Natural killer cell treated with Interleukin-12 subunit alpha and Interleukin-12 subunit beta and Interleukin-15 and Interleukin-18, amount 100 ng/mL, for 72 hours (primary cell): ENCODE data around the gene TAGAP. TPM values are rescaled to one million over a fixed set of nuclear protein-coding genes. Genes with fewer than 3 reads are reported as not detected.
"Not testable (repeated sequence)": the region's sequence is repeated elsewhere in the genome, so short reads cannot be mapped to it uniquely, and the experiment has no call there.

ENCODE experiments used
- ATAC-seq, 2 donors: fragments of 150-1000 bp; cut with Tn5 transposase in 1 of 2; sonication (Bioruptor Pico), chemical (Tn5 transposase) in 1 of 2; 2 replicates each; pipeline ENCODE4 v1.10.0; 2021
- DNase-seq: peaks from one replicate; pipeline ENCODE4 v3.0.0; 2022; ENCODE audit warnings: low spot score
- H3K27ac Mint-ChIP-seq, 2 donors: 1 replicate in 1 of 2; 2 replicates in 1 of 2; pipeline ENCODE4 v1.8.0; 2022; ENCODE audit warnings: mixed read lengths in 2 of 2, mild to moderate bottlenecking in 1 of 2, moderate library complexity in 1 of 2
- H3K27me3 Mint-ChIP-seq, 2 donors: 1 replicate in 1 of 2; 2 replicates in 1 of 2; pipeline ENCODE4 v1.8.0; 2022; ENCODE audit warnings: mixed read lengths in 2 of 2
- H3K36me3 Mint-ChIP-seq: one replicate; pipeline ENCODE4 v1.8.0; 2022; ENCODE audit warnings: mixed read lengths
- H3K4me1 Mint-ChIP-seq, 2 donors: 1 replicate in 1 of 2; 2 replicates in 1 of 2; pipeline ENCODE4 v1.8.0; 2022; ENCODE audit warnings: low read depth in 2 of 2, mixed read lengths in 2 of 2, mild to moderate bottlenecking in 1 of 2
- H3K4me3 Mint-ChIP-seq: one replicate; pipeline ENCODE4 v1.8.0; 2022; ENCODE audit warnings: mixed read lengths
- H3K9me3 Mint-ChIP-seq: 2 replicates; pipeline ENCODE4 v1.8.0; 2022; ENCODE audit warnings: mixed read lengths
- total RNA-seq, 2 donors: library from RNA; stranded (reverse); gene quantifications; one replicate each; pipeline ENCODE4 v1.2.3, GENCODE V29; 2022

TAGAP gene
- total RNA-seq, 2 donors from 2014 or later = 39.6 to 46.8 TPM

- Mint-ChIP-seq H3K36me3 (peaks cover 16% of the 10 kb centered on the region), H3K27ac (peak overlapping the region; percentile 17 to 47), H3K27me3 (no peaks in the 10 kb centered on the region), H3K4me3 (peak overlapping the region; percentile 9), H3K9me3 (no peaks in the 10 kb centered on the region), H3K4me1 (peaks cover 18 to 25% of the 10 kb centered on the region in 2 donors)
- no peak for ATAC-seq
- DNase-seq = no peak
These were observed 3.3 kb upstream of the TAGAP start for GRCh38 chr6:159047891-159048685.

- peak overlapping the region; percentile 95 for H3K4me3 Mint-ChIP-seq
- peaks cover 39% of the 10 kb centered on the region for H3K36me3 Mint-ChIP-seq
- no peaks in the 10 kb centered on the region for H3K9me3 Mint-ChIP-seq
- H3K27ac Mint-ChIP-seq = peak overlapping the region; percentile 94
- peaks cover 39 to 43% of the 10 kb centered on the region in 2 donors for H3K4me1 Mint-ChIP-seq
- H3K27me3 Mint-ChIP-seq = no peaks in the 10 kb centered on the region
- no peak for DNase-seq
- no peak for ATAC-seq
These were observed 1.0 kb upstream of the TAGAP start for GRCh38 chr6:159045801-159046200.

GRCh38 chr6:159043947-159044346, 844 bp downstream of the TAGAP start:
- Mint-ChIP-seq H3K4me1 (peaks cover 49 to 62% of the 10 kb centered on the region in 2 donors), H3K27ac (peak overlapping the region; percentile 94), H3K9me3 (no peaks in the 10 kb centered on the region), H3K36me3 (peaks cover 53% of the 10 kb centered on the region), H3K4me3 (peak overlapping the region; percentile 95), H3K27me3 (no peaks in the 10 kb centered on the region)
- DNase-seq = no peak
- no peak for ATAC-seq

GRCh38 chr6:159043251-159043650, 1.5 kb downstream of the TAGAP start:
- no peaks in the 10 kb centered on the region for H3K27me3 Mint-ChIP-seq
- no peak for DNase-seq

GRCh38 chr6:159042826-159043181, 2.0 kb downstream of the TAGAP start:
- Mint-ChIP-seq H3K4me1 (peaks cover 55 to 64% of the 10 kb centered on the region in 2 donors), H3K27ac (peak overlapping the region; percentile 94), H3K27me3 (no peaks in the 10 kb centered on the region), H3K36me3 (peaks cover 60% of the 10 kb centered on the region), H3K4me3 (peak overlapping the region; percentile 95), H3K9me3 (no peaks in the 10 kb centered on the region)
- ATAC-seq = no peak
- DNase-seq = no peak

More at GRCh38 chr6:159043251-159043650, 1.5 kb downstream of the TAGAP start:
- Mint-ChIP-seq H3K4me1 (peaks cover 53 to 63% of the 10 kb centered on the region in 2 donors), H3K4me3 (peak overlapping the region; percentile 95), H3K9me3 (no peaks in the 10 kb centered on the region), H3K27ac (peak overlapping the region; percentile 94), H3K36me3 (peaks cover 57% of the 10 kb centered on the region)
- ATAC-seq = peak; percentile 16 to 25

GRCh38 chr6:159042003-159042825, 2.6 kb downstream of the TAGAP start:
- peaks cover 66% of the 10 kb centered on the region for H3K36me3 Mint-ChIP-seq

GRCh38 chr6:159041181-159041580, 3.6 kb downstream of the TAGAP start:
- Mint-ChIP-seq H3K27me3 (no peaks in the 10 kb centered on the region), H3K4me1 (peaks cover 62 to 78% of the 10 kb centered on the region in 2 donors), H3K4me3 (peak overlapping the region; percentile 95), H3K36me3 (peaks cover 67% of the 10 kb centered on the region), H3K27ac (peak overlapping the region; percentile 94), H3K9me3 (no peaks in the 10 kb centered on the region)
- ATAC-seq (no peak), DNase-seq (no peak)

More at GRCh38 chr6:159042003-159042825, 2.6 kb downstream of the TAGAP start:
- DNase-seq = peak; percentile 81
- peaks cover 59 to 70% of the 10 kb centered on the region in 2 donors for H3K4me1 Mint-ChIP-seq
- peak overlapping the region; percentile 94 for H3K27ac Mint-ChIP-seq
- H3K27me3 Mint-ChIP-seq = no peaks in the 10 kb centered on the region
- peak; percentile 54 to 59 for ATAC-seq
- H3K9me3 Mint-ChIP-seq = no peaks in the 10 kb centered on the region
- peak overlapping the region; percentile 95 for H3K4me3 Mint-ChIP-seq

GRCh38 chr6:159039885-159040258, 4.9 kb downstream of the TAGAP start:
- H3K9me3 Mint-ChIP-seq = no peaks in the 10 kb centered on the region
- peaks cover 76% of the 10 kb centered on the region for H3K36me3 Mint-ChIP-seq
- ATAC-seq = no peak
- H3K4me3 Mint-ChIP-seq = peak overlapping the region; percentile 95
- H3K27me3 Mint-ChIP-seq = no peaks in the 10 kb centered on the region
- DNase-seq = no peak
- peaks cover 58 to 81% of the 10 kb centered on the region in 2 donors for H3K4me1 Mint-ChIP-seq
- peak overlapping the region; percentile 94 for H3K27ac Mint-ChIP-seq

GRCh38 chr6:159038914-159039884, 5.6 kb downstream of the TAGAP start:
- DNase-seq (peak; percentile 79), ATAC-seq (peak; percentile 84 to 89)
- Mint-ChIP-seq H3K36me3 (peaks cover 73% of the 10 kb centered on the region), H3K27me3 (no peaks in the 10 kb centered on the region), H3K9me3 (no peaks in the 10 kb centered on the region), H3K4me3 (peak overlapping the region; percentile 95), H3K27ac (peak overlapping the region; percentile 94), H3K4me1 (peaks cover 56 to 82% of the 10 kb centered on the region in 2 donors)

- Mint-ChIP-seq H3K4me1 (peaks cover 58 to 79% of the 10 kb centered on the region in 2 donors), H3K27ac (peak overlapping the region; percentile 94), H3K4me3 (peak overlapping the region; percentile 95), H3K36me3 (peaks cover 64% of the 10 kb centered on the region)
- H3K27me3 Mint-ChIP-seq, DNase-seq, ATAC-seq, H3K9me3 Mint-ChIP-seq: not testable (repeated sequence)
These were observed 6.5 kb downstream of the TAGAP start for GRCh38 chr6:159038318-159038717.

GRCh38 chr6:159037756-159038290, 7.0 kb downstream of the TAGAP start:
- Mint-ChIP-seq H3K27me3 (no peaks in the 10 kb centered on the region), H3K9me3 (no peaks in the 10 kb centered on the region), H3K27ac (peak overlapping the region; percentile 94), H3K4me3 (peak overlapping the region; percentile 95), H3K36me3 (peaks cover 59% of the 10 kb centered on the region), H3K4me1 (peaks cover 56 to 78% of the 10 kb centered on the region in 2 donors)
- DNase-seq = no peak
- no peak for ATAC-seq

GRCh38 chr6:159036673-159037072, 8.1 kb downstream of the TAGAP start:
- Mint-ChIP-seq H3K27ac (peak overlapping the region; percentile 94), H3K9me3 (no peaks in the 10 kb centered on the region), H3K4me1 (peaks cover 45 to 67% of the 10 kb centered on the region in 2 donors), H3K36me3 (peaks cover 48% of the 10 kb centered on the region), H3K27me3 (no peaks in the 10 kb centered on the region), H3K4me3 (peak overlapping the region; percentile 95)
- ATAC-seq (peak; percentile 39 to 43), DNase-seq (no peak)

- H3K4me1 Mint-ChIP-seq = peaks cover 38 to 59% of the 10 kb centered on the region in 2 donors
- H3K27me3 Mint-ChIP-seq = no peaks in the 10 kb centered on the region
- no peaks in the 10 kb centered on the region for H3K9me3 Mint-ChIP-seq
- ATAC-seq = no peak
- peaks cover 40% of the 10 kb centered on the region for H3K36me3 Mint-ChIP-seq
- no peak for DNase-seq
- peak overlapping the region; percentile 95 for H3K4me3 Mint-ChIP-seq
- H3K27ac Mint-ChIP-seq = peak overlapping the region; percentile 94
These were observed 8.9 kb downstream of the TAGAP start for GRCh38 chr6:159035891-159036290.
